Measurements from ENCODE around the gene PLPP3.

Gene PLPP3

GRCh38 chr1:56575865-56576264 is 3.5 kb downstream of the PLPP3 start:
- DNase-seq = no peak

GRCh38 chr1:56574794-56575193 is 4.6 kb downstream of the PLPP3 start:
- DNase-seq = no peak

- DNase-seq = no peak
Observed at GRCh38 chr1:56573311-56573710, 6.1 kb downstream of the PLPP3 start.

- no peak for DNase-seq
Observed at GRCh38 chr1:56572334-56573050, 6.9 kb downstream of the PLPP3 start.

- no peak for DNase-seq
Observed at GRCh38 chr1:56571448-56571847, 7.9 kb downstream of the PLPP3 start.

- DNase-seq = no peak
Observed at GRCh38 chr1:56570924-56571372, 8.4 kb downstream of the PLPP3 start.

GRCh38 chr1:56569661-56570060 is 9.7 kb downstream of the PLPP3 start:
- no peak for DNase-seq

- no peak for DNase-seq
Observed at GRCh38 chr1:56566994-56567393, 12.4 kb downstream of the PLPP3 start.

- no peak for DNase-seq
Observed at GRCh38 chr1:56566061-56566744, 13.2 kb downstream of the PLPP3 start.

- no peak for DNase-seq
Observed at GRCh38 chr1:56564615-56565014, 14.7 kb downstream of the PLPP3 start.

GRCh38 chr1:56563568-56563967 is 15.8 kb downstream of the PLPP3 start:
- no peak for DNase-seq

- DNase-seq = no peak
Observed at GRCh38 chr1:56562891-56563452, 16.4 kb downstream of the PLPP3 start.

GRCh38 chr1:56561227-56562019 is 17.9 kb downstream of the PLPP3 start:
- DNase-seq = no peak

- DNase-seq = no peak
Observed at GRCh38 chr1:56557746-56558145, 21.6 kb downstream of the PLPP3 start.

- no peak for DNase-seq
Observed at GRCh38 chr1:56555448-56555847, 23.9 kb downstream of the PLPP3 start.

- no peak for DNase-seq
Observed at GRCh38 chr1:56553046-56553445, 26.3 kb downstream of the PLPP3 start.

GRCh38 chr1:56552349-56552748 is 27.0 kb downstream of the PLPP3 start:
- no peak for DNase-seq

GRCh38 chr1:56551691-56552090 is 27.7 kb downstream of the PLPP3 start:
- no peak for DNase-seq

GRCh38 chr1:56550859-56551188 is 28.5 kb downstream of the PLPP3 start:
- no peak for DNase-seq

- DNase-seq = no peak
Observed at GRCh38 chr1:56550138-56550858, 29.1 kb downstream of the PLPP3 start.

- no peak for DNase-seq
Observed at GRCh38 chr1:56548571-56548970, 30.8 kb downstream of the PLPP3 start.

GRCh38 chr1:56547977-56548376 is 31.4 kb downstream of the PLPP3 start:
- DNase-seq = no peak

- DNase-seq = no peak
Observed at GRCh38 chr1:56547473-56547872, 31.9 kb downstream of the PLPP3 start.

Data from 8988T (cell line).